H1 (cell line): ENCODE results near the gene SPINK4. TPM values are rescaled to one million over a fixed set of nuclear protein-coding genes. Genes with fewer than 3 reads are reported as not detected.

Experiments
- CTCF ChIA-PET: fragments of 300-600 bp; sonication (Branson Sonifier 250); formaldehyde crosslinking; loops from one replicate; lab custom pipeline; 2021; ENCODE audit not compliant: partially characterized antibody; lab: Charles Lee
- POLR2A ChIA-PET: fragments of 300-600 bp; sonication (Branson Sonifier 250); formaldehyde crosslinking; loops from one replicate; lab custom pipeline; 2021; ENCODE audit warnings: inconsistent platforms; ENCODE audit not compliant: partially characterized antibody; lab: Charles Lee
- DNase-seq, 2 experiments: peaks; one replicate each; pipeline versions ENCODE4 v3.0.0 to v3.0.0-alpha.2; 2010 to 2022; ENCODE audit warnings: low spot score in 2 of 2, low read depth in 1 of 2, mixed read lengths in 1 of 2
- FAIRE-seq: peaks from 2 replicates; lab custom pipeline; 2011; peaks lifted over from hg19 to GRCh38; lab: Jason Lieb, UNC
- H2AFZ ChIP-seq: 2 replicates; pipeline ENCODE4 v1.8.1; 2012; ENCODE audit warnings: low read length, inconsistent platforms
- H2AK5ac ChIP-seq: 2 replicates; pipeline ENCODE4 v1.6.1; 2013; ENCODE audit warnings: low read depth, low read length
- H2BK120ac ChIP-seq: replicated peaks from 2 replicates; pipeline ENCODE3; 2013; ENCODE audit warnings: low read depth, low read length, inconsistent platforms
- H2BK12ac ChIP-seq: 2 replicates; pipeline ENCODE4 v1.6.1; 2013; ENCODE audit warnings: low read depth, low read length
- H2BK15ac ChIP-seq: 2 replicates; pipeline ENCODE4 v1.6.1; 2013; ENCODE audit warnings: low read length
- H2BK20ac ChIP-seq: 2 replicates; pipeline ENCODE4 v1.6.1; 2013; ENCODE audit warnings: low read length
- H2BK5ac ChIP-seq: 2 replicates; pipeline ENCODE4 v1.6.1; 2013; ENCODE audit warnings: low read depth, low read length
- H3K14ac ChIP-seq: 2 replicates; pipeline ENCODE4 v1.6.1; 2013; ENCODE audit warnings: inconsistent platforms; ENCODE audit not compliant: insufficient read length
- H3K18ac ChIP-seq: 2 replicates; pipeline ENCODE4 v1.6.1; 2013; ENCODE audit warnings: low read length; ENCODE audit errors: extremely low read depth
- H3K23ac ChIP-seq: 2 replicates; pipeline ENCODE4 v1.6.1; 2013; ENCODE audit warnings: inconsistent platforms; ENCODE audit not compliant: insufficient read length
- H3K23me2 ChIP-seq: 2 replicates; pipeline ENCODE4 v1.6.1; 2013; ENCODE audit warnings: low read depth, low read length
- H3K27ac ChIP-seq: 2 replicates; pipeline ENCODE4 v1.6.1; 2011; ENCODE audit warnings: low read depth, low read length, inconsistent platforms
- H3K27me3 ChIP-seq, 4 experiments: replicated peaks in 1 of 4; 1 replicate in 1 of 4; 2 replicates in 3 of 4; pipeline versions ENCODE4 v1.6.1 to v1.8.1; 2011 to 2013; ENCODE audit warnings: low read length in 3 of 4, mild to moderate bottlenecking in 3 of 4, inconsistent platforms in 2 of 4, mixed read lengths in 2 of 4, moderate library complexity in 1 of 4; ENCODE audit not compliant: control insufficient read depth in 3 of 4, insufficient read depth in 3 of 4; ENCODE audit errors: extremely low read depth in 1 of 4
- H3K36me3 ChIP-seq, 4 experiments: 2 replicates each; pipeline versions ENCODE4 v1.6.1 to v1.8.1; 2011 to 2013; ENCODE audit warnings: mild to moderate bottlenecking in 4 of 4, low read length in 3 of 4, moderate library complexity in 2 of 4, control low read depth in 1 of 4, inconsistent platforms in 1 of 4; ENCODE audit not compliant: insufficient read depth in 4 of 4, control insufficient read depth in 2 of 4
- H3K4ac ChIP-seq: replicated peaks from 2 replicates; pipeline ENCODE3; 2013; ENCODE audit warnings: low read length, low read depth, mixed read lengths, inconsistent platforms; ENCODE audit not compliant: insufficient read length
- H3K4me1 ChIP-seq, 4 experiments: replicated peaks in 1 of 4; 1 replicate in 1 of 4; 2 replicates in 3 of 4; pipeline versions ENCODE4 v1.6.1 to v1.8.1; 2011 to 2013; ENCODE audit warnings: low read length in 3 of 4, inconsistent platforms in 2 of 4, mixed read lengths in 1 of 4; ENCODE audit not compliant: insufficient read depth in 4 of 4, control insufficient read depth in 3 of 4
- H3K4me2 ChIP-seq, 2 experiments: 2 replicates each; pipeline versions ENCODE4 v1.6.1 to v1.8.1; 2011 to 2013; ENCODE audit warnings: low read depth in 2 of 2, low read length in 2 of 2, control low read depth in 1 of 2, inconsistent platforms in 1 of 2, mild to moderate bottlenecking in 1 of 2; ENCODE audit not compliant: insufficient read depth in 1 of 2
- H3K4me3 ChIP-seq, 4 experiments: fragments of 200-600, 300-600 bp in 1 of 4; sonication (generic), shearing (Covaris generic), sonication (Bioruptor Twin) in 1 of 4; 2 replicates each; pipeline versions ENCODE4 v1.5.1 to v1.8.1; 2011 to 2016; ENCODE audit warnings: low read length in 4 of 4, low read depth in 3 of 4, control low read depth in 2 of 4, inconsistent platforms in 2 of 4, mild to moderate bottlenecking in 2 of 4, mixed read lengths in 1 of 4, moderate library complexity in 1 of 4; ENCODE audit not compliant: insufficient read depth in 2 of 4; ENCODE audit errors: extremely low read depth in 1 of 4
- H3K56ac ChIP-seq: replicated peaks from 2 replicates; pipeline ENCODE3; 2013; ENCODE audit warnings: low read depth, mild to moderate bottlenecking, mixed read lengths, low read length, inconsistent platforms; ENCODE audit not compliant: insufficient read length
- H3K79me1 ChIP-seq: 2 replicates; pipeline ENCODE4 v1.6.1; 2013; ENCODE audit warnings: low read depth, low read length, control low read depth
- H3K79me2 ChIP-seq, 2 experiments: 2 replicates each; pipeline versions ENCODE4 v1.6.1 to v1.8.1; 2012 to 2013; ENCODE audit warnings: low read length in 2 of 2, mild to moderate bottlenecking in 2 of 2, inconsistent platforms in 1 of 2; ENCODE audit not compliant: insufficient read depth in 2 of 2, control insufficient read depth in 1 of 2
- H3K9ac ChIP-seq, 4 experiments: replicated peaks in 1 of 4; 1 replicate in 1 of 4; 2 replicates in 3 of 4; pipeline versions ENCODE4 v1.6.1 to v1.8.1; 2011 to 2013; ENCODE audit warnings: low read depth in 3 of 4, low read length in 3 of 4, control low read depth in 2 of 4, mild to moderate bottlenecking in 2 of 4, moderate library complexity in 2 of 4, inconsistent platforms in 1 of 4; ENCODE audit errors: extremely low read depth in 1 of 4
- H3K9me3 ChIP-seq, 2 experiments: 2 replicates each; pipeline versions ENCODE4 v1.6.1 to v1.8.1; 2012 to 2013; ENCODE audit warnings: mild to moderate bottlenecking in 2 of 2, moderate library complexity in 2 of 2, control low read depth in 1 of 2, inconsistent platforms in 1 of 2, low read depth in 1 of 2, low read length in 1 of 2, mixed read lengths in 1 of 2; ENCODE audit not compliant: insufficient read depth in 2 of 2
- H4K20me1 ChIP-seq, 2 experiments: replicated peaks in 1 of 2; 2 replicates each; pipeline versions ENCODE3 to v1.8.1; 2011 to 2013; ENCODE audit warnings: inconsistent platforms in 2 of 2, low read length in 2 of 2, mild to moderate bottlenecking in 1 of 2; ENCODE audit not compliant: insufficient read depth in 2 of 2, control insufficient read depth in 1 of 2
- H4K5ac ChIP-seq: 2 replicates; pipeline ENCODE4 v1.6.1; 2013; ENCODE audit warnings: low read length, low read depth, mixed read lengths, inconsistent platforms; ENCODE audit not compliant: insufficient read length
- H4K8ac ChIP-seq: 2 replicates; pipeline ENCODE4 v1.8.0; 2013; ENCODE audit warnings: mild to moderate bottlenecking, moderate library complexity, low read length, inconsistent platforms; ENCODE audit not compliant: insufficient read depth; ENCODE audit errors: extremely low read depth
- H4K91ac ChIP-seq: replicated peaks from 2 replicates; pipeline ENCODE3; 2013; ENCODE audit warnings: low read length, mixed read lengths, inconsistent platforms; ENCODE audit not compliant: insufficient read length
- GTF2F1 ChIP-seq: IDR thresholded peaks from 2 replicates; pipeline ENCODE4 v1.6.1; 2012; ENCODE audit warnings: low read depth, low read length, improper control_type of control experiment, borderline replicate concordance
- SP4 ChIP-seq: IDR thresholded peaks from 2 replicates; pipeline ENCODE4 v1.6.1; 2012; ENCODE audit warnings: low read length, inconsistent platforms
- WGBS, 2 experiments: shearing (Covaris generic) in 1 of 2; methylation state at CpG; one replicate each; pipeline versions ENCODE4 v1.1.6 to v1.1.7; 2013 to 2015; ENCODE audit warnings: low lambda C conversion rate in 2 of 2, mixed read lengths in 2 of 2, inconsistent platforms in 1 of 2, low coverage in 1 of 2, missing lambda C conversion rate in 1 of 2; ENCODE audit not compliant: insufficient replicate concordance in 2 of 2, insufficient coverage in 1 of 2, insufficient read length in 1 of 2; ENCODE audit errors: extremely low coverage in 1 of 2, missing lambda C conversion rate in 1 of 2; 5-methylcytosine and 5-hydroxymethylcytosine counted together
- polyA plus RNA-seq, 7 experiments: library from polyadenylated mRNA; depleted of rRNA in 3 of 7; stranded (reverse) in 5 of 7; unstranded in 2 of 7; fragments of >200 nt in 5 of 7; fragments of 200-250 nt in 2 of 7; gene quantifications; 1 replicate in 5 of 7; 2 replicates in 1 of 7; 4 replicates in 1 of 7; pipeline versions ENCODE4 v1.2.1 to v1.2.3, GENCODE V29; 2011 to 2013; ENCODE audit warnings: missing spikeins in 2 of 7, mixed read lengths in 2 of 7
- total RNA-seq: library from RNA; stranded (reverse); fragmentation: NEBNext Ultra II Directional; extraction: Animal tissue kit (Norgen Biotek cat#: 25700); gene quantifications from 2 replicates; pipeline ENCODE4 v1.2.1, GENCODE V29; 2021

Gene SPINK4
- total and polyA plus RNA-seq, 2 of the 8 experiments (the other 6 are each of a cell fraction or from before 2014, with no cell fraction given) = not detected

DNA sequence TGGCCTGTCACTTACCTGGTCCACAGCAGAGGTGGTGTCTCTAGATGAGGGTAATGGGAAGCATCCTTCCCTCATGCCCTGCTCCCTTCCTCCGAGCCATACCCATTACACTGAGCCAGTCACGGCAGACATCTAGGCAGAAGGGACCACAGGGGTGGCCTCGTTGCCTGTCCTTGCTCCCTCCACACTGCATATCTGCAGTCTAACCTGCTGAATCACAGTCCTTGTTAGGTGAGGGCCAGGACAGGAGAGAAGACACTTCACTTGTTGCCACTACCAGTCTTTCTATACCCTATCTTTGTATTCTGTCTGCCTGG, 18.4 kb upstream of the SPINK4 start:
- Histone ChIP-seq H2AFZ (no peak overlapping the region), H3K36me3 (no peaks in the 10 kb centered on the region), H3K14ac (no peak overlapping the region), H3K4me1 (no peaks in the 10 kb centered on the region; a peak in 1 of 7 replicates), H3K4me2 (no peak overlapping the region), H3K18ac (no peak overlapping the region), H4K5ac (no peak overlapping the region), H3K27ac (no peak overlapping the region), H4K20me1 (no peaks in the 10 kb centered on the region), H2BK15ac (no peak overlapping the region), H3K23me2 (no peaks in the 10 kb centered on the region), H2BK5ac (no peak overlapping the region), H3K4me3 (no peak overlapping the region), H4K8ac (no peak overlapping the region), H2BK12ac (no peak overlapping the region), H3K9ac (no peak overlapping the region), H4K91ac (no peak overlapping the region), H2BK20ac (no peak overlapping the region), H3K9me3 (no peaks in the 10 kb centered on the region), H3K27me3 (no peaks in the 10 kb centered on the region; a peak in 1 of 7 replicates), H2AK5ac (no peak overlapping the region), H3K79me1 (no peaks in the 10 kb centered on the region), H3K23ac (no peak overlapping the region), H2BK120ac (no peak overlapping the region), H3K56ac (no peak overlapping the region), H3K4ac (no peak overlapping the region), H3K79me2 (no peaks in the 10 kb centered on the region)
- TF ChIP-seq GTF2F1 = no peak
- TF ChIP-seq SP4 = no peak
- CTCF ChIA-PET = interaction anchor here (1.2 kb wide), 1 partner anchor 16 kb away, joined by 3 read pairs; no protein-coding TSS in a partner anchor
- DNase-seq (no peak), FAIRE-seq (no peak)
- 92% methylated on average over 3 of the region's 3 CpGs; no CpG with 5 or more reads in 1 of the 2 experiments for WGBS, 2 experiments
- POLR2A ChIA-PET = no interaction called here
